Loucy (cell line): ENCODE data around the gene TLE2.
"Not testable (repeated sequence)": the region's sequence is repeated elsewhere in the genome, so short reads cannot be mapped to it uniquely, and the experiment has no call there.

ENCODE experiments used
- H2AFZ ChIP-seq: fragments of 200-600 bp; sonication (generic); 2 replicates; pipeline ENCODE4 v1.6.0; 2016; ENCODE audit warnings: antibody characterized with exemption, mild to moderate bottlenecking, low read length, moderate library complexity
- H3F3A ChIP-seq: fragments of 200-600 bp; 2 replicates; pipeline ENCODE4 v1.6.0; 2016; ENCODE audit warnings: antibody characterized with exemption, low read depth, mild to moderate bottlenecking
- H3K27me3 ChIP-seq: fragments of 200-600 bp; sonication (generic); 2 replicates; pipeline ENCODE4 v1.6.1; 2014; ENCODE audit warnings: low read length, mild to moderate bottlenecking; ENCODE audit not compliant: insufficient read depth, poor library complexity, severe bottlenecking
- H3K36me3 ChIP-seq: fragments of 200-600 bp; sonication (generic); 2 replicates; pipeline ENCODE4 v1.6.1; 2016; ENCODE audit warnings: low read length; ENCODE audit not compliant: insufficient read depth
- H3K4me1 ChIP-seq: fragments of 200-600 bp; sonication (generic); 2 replicates; pipeline ENCODE4 v1.5.1; 2014; ENCODE audit warnings: low read length, mild to moderate bottlenecking; ENCODE audit not compliant: insufficient read depth, poor library complexity, severe bottlenecking
- H3K4me2 ChIP-seq: fragments of 200-600 bp; sonication (generic); 2 replicates; pipeline ENCODE4 v1.6.0; 2014; ENCODE audit warnings: antibody characterized with exemption, low read length, low read depth, mild to moderate bottlenecking; ENCODE audit not compliant: poor library complexity, severe bottlenecking
- H3K4me3 ChIP-seq: fragments of 200-600 bp; sonication (generic); 2 replicates; pipeline ENCODE4 v1.5.1; 2014; ENCODE audit warnings: low read length, mild to moderate bottlenecking, mixed read lengths; ENCODE audit not compliant: poor library complexity, severe bottlenecking
- H3K79me2 ChIP-seq: fragments of 200-600 bp; sonication (generic); 2 replicates; pipeline ENCODE4 v1.6.1; 2014; ENCODE audit warnings: low read length; ENCODE audit not compliant: insufficient read depth
- H3K9ac ChIP-seq: fragments of 200-600 bp; sonication (generic); 2 replicates; pipeline ENCODE4 v1.6.0; 2014; ENCODE audit warnings: mild to moderate bottlenecking, low read depth, low read length, moderate library complexity; ENCODE audit not compliant: poor library complexity, severe bottlenecking
- H3K9me2 ChIP-seq: fragments of 200-600 bp; sonication (generic); replicated peaks from 2 replicates; pipeline ENCODE4 v1.6.1; 2016; ENCODE audit warnings: low read depth, low read length, mixed read lengths
- H3K9me3 ChIP-seq: fragments of 200-600 bp; sonication (generic); 2 replicates; pipeline ENCODE4 v1.6.1; 2014; ENCODE audit warnings: mild to moderate bottlenecking, antibody characterized with exemption, low read length, low read depth; ENCODE audit not compliant: insufficient read depth
- H4K20me1 ChIP-seq: fragments of 200-600 bp; sonication (generic); 2 replicates; pipeline ENCODE4 v1.6.0; 2014; ENCODE audit warnings: antibody characterized with exemption, low read length, mild to moderate bottlenecking; ENCODE audit not compliant: insufficient read depth, poor library complexity, severe bottlenecking
- CTCF ChIP-seq: fragments of 200-600 bp; sonication (generic); conservative IDR thresholded peaks from 2 replicates; pipeline ENCODE4 v1.5.1; 2014; ENCODE audit warnings: mild to moderate bottlenecking, antibody characterized with exemption, low read length
- EZH2phosphoT487 ChIP-seq: fragments of 200-600 bp; IDR thresholded peaks from 2 replicates; pipeline ENCODE4 v1.6.1; 2018; ENCODE audit warnings: antibody characterized with exemption, mild to moderate bottlenecking, moderate library complexity, borderline replicate concordance

Gene TLE2

GRCh38 chr19:2993579-2993978 lies 35.5 kb downstream of the TLE2 start:
- Histone ChIP-seq H3K4me2 (no peak overlapping the region), H3K4me1 (no peaks in the 10 kb centered on the region), H3K9me3 (no peaks in the 10 kb centered on the region), H3K27me3 (no peaks in the 10 kb centered on the region), H3K9ac (no peak overlapping the region), H2AFZ (no peak overlapping the region), H3K9me2 (no peaks in the 10 kb centered on the region), H3F3A (no peaks in the 10 kb centered on the region), H3K79me2 (no peaks in the 10 kb centered on the region), H3K36me3 (no peaks in the 10 kb centered on the region), H3K4me3 (no peak overlapping the region), H4K20me1 (no peaks in the 10 kb centered on the region)
- TF ChIP-seq EZH2phosphoT487 (no peak), CTCF (no peak)

GRCh38 chr19:2992958-2993357 lies 36.1 kb downstream of the TLE2 start:
- no peaks in the 10 kb centered on the region for H3F3A ChIP-seq
- no peaks in the 10 kb centered on the region for H3K9me3 ChIP-seq
- no peak overlapping the region for H3K4me2 ChIP-seq
- no peak for TF ChIP-seq EZH2phosphoT487
- no peak for TF ChIP-seq CTCF
- no peaks in the 10 kb centered on the region for H3K4me1 ChIP-seq
- H3K79me2 ChIP-seq = no peaks in the 10 kb centered on the region
- no peak overlapping the region for H3K4me3 ChIP-seq
- H3K27me3 ChIP-seq = no peaks in the 10 kb centered on the region
- H2AFZ ChIP-seq = no peak overlapping the region
- H3K36me3 ChIP-seq = no peaks in the 10 kb centered on the region
- no peak overlapping the region for H3K9ac ChIP-seq
- H3K9me2 ChIP-seq = no peaks in the 10 kb centered on the region
- H4K20me1 ChIP-seq = no peaks in the 10 kb centered on the region

GRCh38 chr19:2992333-2992732 lies 36.7 kb downstream of the TLE2 start:
- H2AFZ ChIP-seq, H3K36me3 ChIP-seq, H3K9me3 ChIP-seq, H4K20me1 ChIP-seq, H3K79me2 ChIP-seq, H3F3A ChIP-seq, H3K4me2 ChIP-seq, H3K27me3 ChIP-seq, H3K4me3 ChIP-seq, H3K9ac ChIP-seq, H3K4me1 ChIP-seq, H3K9me2 ChIP-seq: not testable (repeated sequence)

- H3K27me3 ChIP-seq = no peaks in the 10 kb centered on the region
Observed at GRCh38 chr19:2989236-2989946, 39.7 kb downstream of the TLE2 start.

More at GRCh38 chr19:2989236-2989946, 39.7 kb downstream of the TLE2 start:
- Histone ChIP-seq H3K4me2 (no peak overlapping the region), H3K9ac (no peak overlapping the region), H2AFZ (no peak overlapping the region), H3K9me3 (no peaks in the 10 kb centered on the region), H3F3A (no peaks in the 10 kb centered on the region), H3K9me2 (no peaks in the 10 kb centered on the region), H3K4me3 (no peak overlapping the region), H3K36me3 (no peaks in the 10 kb centered on the region), H3K4me1 (no peaks in the 10 kb centered on the region), H3K79me2 (no peaks in the 10 kb centered on the region), H4K20me1 (no peaks in the 10 kb centered on the region)
- TF ChIP-seq EZH2phosphoT487 (no peak), CTCF (no peak)
